Right lobe of liver (tissue), 6 donors: ENCODE results near the gene USP40. TPM values are rescaled to one million over a fixed set of nuclear protein-coding genes. Genes with fewer than 3 reads are reported as not detected.

Source experiments
- ATAC-seq, 4 donors: fragments of 200-7000 bp; cut with Tn5 transposase; one replicate each; pipeline ENCODE4 v1.9.1; 2020; ENCODE audit warnings: mild to moderate bottlenecking in 4 of 4, moderate library complexity in 4 of 4
- DNase-seq, 3 donors: peaks; one replicate each; pipeline ENCODE4 v3.0.0-alpha.2; 2020
- H3K27ac ChIP-seq, 3 donors: fragments of 200-600 bp; one replicate each; pipeline ENCODE4 v1.8.0; 2022
- H3K27me3 ChIP-seq, 2 donors: fragments of 200-600 bp; one replicate each; pipeline ENCODE4 v1.8.0; 2022
- H3K36me3 ChIP-seq, 4 donors: fragments of 200-600 bp; sonication (generic) in 1 of 4; one replicate each; pipeline versions ENCODE4 v1.5.1 to v1.8.0; 2017 to 2022; ENCODE audit warnings: control low read depth in 1 of 4
- H3K4me1 ChIP-seq, 4 donors: fragments of 200-600 bp; sonication (generic) in 1 of 4; one replicate each; pipeline versions ENCODE4 v1.5.1 to v1.8.0; 2017 to 2022; ENCODE audit warnings: control low read depth in 1 of 4
- H3K4me3 ChIP-seq, 3 donors: fragments of 200-600 bp; one replicate each; pipeline ENCODE4 v1.8.0; 2022
- H3K9me3 ChIP-seq, 4 donors: fragments of 200-600 bp; sonication (generic) in 1 of 4; one replicate each; pipeline versions ENCODE4 v1.5.1 to v1.8.0; 2017 to 2022; ENCODE audit warnings: control low read depth in 1 of 4
- POLR2A ChIP-seq: fragments of 450-650 bp; IDR thresholded peaks from one replicate; pipeline ENCODE4 v1.6.1; 2017; ENCODE audit warnings: antibody characterized with exemption, mild to moderate bottlenecking
- WGBS: methylation state at CpG from one replicate; pipeline ENCODE4 v1.1.6; 2018; ENCODE audit warnings: low coverage, low lambda C conversion rate; ENCODE audit not compliant: insufficient coverage; ENCODE audit errors: missing lambda C conversion rate; 5-methylcytosine and 5-hydroxymethylcytosine counted together
- intact Hi-C, 2 donors: fragments of 100-400 bp; cut with DNase I; formaldehyde crosslinking; loops; one replicate each; pipeline versions ENCODE4 v1.11.2 to v1.14.1; 2022
- long read RNA-seq: library from polyadenylated mRNA; unstranded; transcript quantifications from one replicate; pipeline ENCODE4 v2.0.0, GENCODE V29; 2019
- total RNA-seq, 6 experiments: library from RNA; depleted of rRNA in 2 of 6; stranded (reverse); fragments of >200 nt in 2 of 6; fragmentation: NEBNext Ultra II Directional in 3 of 6; extraction: Animal tissue kit (Norgen Biotek cat#: 25700) in 3 of 6; gene quantifications; one replicate each; pipeline versions ENCODE4 v1.1.0 to v1.2.4, GENCODE V29; 2016 to 2023
- TF ChIP-seq, protein P1 (sequence below), 4 donors: fragments of 200-600 bp in 3 of 4; fragments of 450-650 bp in 1 of 4; IDR thresholded peaks; one replicate each; pipeline versions ENCODE4 v1.5.1 to v1.8.0; 2016 to 2022; ENCODE audit warnings: antibody characterized with exemption in 4 of 4, mild to moderate bottlenecking in 2 of 4
- donor health status: DM: no; HTN: yes; CAD: no.
- donor health status: DM: no; HTN: no; CAD: no.
- donor health status: DM: no; HTN: no; CAD: no.
- donor health status: DM: no; HTN: yes; CAD: no.
- donor health status: DM: no; HTN: yes; CAD: no.

USP40 gene, protein sequence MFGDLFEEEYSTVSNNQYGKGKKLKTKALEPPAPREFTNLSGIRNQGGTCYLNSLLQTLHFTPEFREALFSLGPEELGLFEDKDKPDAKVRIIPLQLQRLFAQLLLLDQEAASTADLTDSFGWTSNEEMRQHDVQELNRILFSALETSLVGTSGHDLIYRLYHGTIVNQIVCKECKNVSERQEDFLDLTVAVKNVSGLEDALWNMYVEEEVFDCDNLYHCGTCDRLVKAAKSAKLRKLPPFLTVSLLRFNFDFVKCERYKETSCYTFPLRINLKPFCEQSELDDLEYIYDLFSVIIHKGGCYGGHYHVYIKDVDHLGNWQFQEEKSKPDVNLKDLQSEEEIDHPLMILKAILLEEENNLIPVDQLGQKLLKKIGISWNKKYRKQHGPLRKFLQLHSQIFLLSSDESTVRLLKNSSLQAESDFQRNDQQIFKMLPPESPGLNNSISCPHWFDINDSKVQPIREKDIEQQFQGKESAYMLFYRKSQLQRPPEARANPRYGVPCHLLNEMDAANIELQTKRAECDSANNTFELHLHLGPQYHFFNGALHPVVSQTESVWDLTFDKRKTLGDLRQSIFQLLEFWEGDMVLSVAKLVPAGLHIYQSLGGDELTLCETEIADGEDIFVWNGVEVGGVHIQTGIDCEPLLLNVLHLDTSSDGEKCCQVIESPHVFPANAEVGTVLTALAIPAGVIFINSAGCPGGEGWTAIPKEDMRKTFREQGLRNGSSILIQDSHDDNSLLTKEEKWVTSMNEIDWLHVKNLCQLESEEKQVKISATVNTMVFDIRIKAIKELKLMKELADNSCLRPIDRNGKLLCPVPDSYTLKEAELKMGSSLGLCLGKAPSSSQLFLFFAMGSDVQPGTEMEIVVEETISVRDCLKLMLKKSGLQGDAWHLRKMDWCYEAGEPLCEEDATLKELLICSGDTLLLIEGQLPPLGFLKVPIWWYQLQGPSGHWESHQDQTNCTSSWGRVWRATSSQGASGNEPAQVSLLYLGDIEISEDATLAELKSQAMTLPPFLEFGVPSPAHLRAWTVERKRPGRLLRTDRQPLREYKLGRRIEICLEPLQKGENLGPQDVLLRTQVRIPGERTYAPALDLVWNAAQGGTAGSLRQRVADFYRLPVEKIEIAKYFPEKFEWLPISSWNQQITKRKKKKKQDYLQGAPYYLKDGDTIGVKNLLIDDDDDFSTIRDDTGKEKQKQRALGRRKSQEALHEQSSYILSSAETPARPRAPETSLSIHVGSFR
- 10 to 100 TPM; 19.9 to 38.8 (median 27.0) TPM for total RNA-seq
- long read RNA-seq, partial matches to known transcripts: 1 of 2 reads
- long read RNA-seq, other reads (novel, unspliced or antisense): 1 of 2 reads

GRCh38 chr2:233566141-233566956, at the start of gene USP40:
USP40 (minus strand) TSS chr2:233566782; CDS start chr2:233565554, 1,228 bp downstream.
- Histone ChIP-seq H3K36me3 (no peaks in the 10 kb centered on the region), H3K9me3 (no peaks in the 10 kb centered on the region), H3K27me3 (no peaks in the 10 kb centered on the region), H3K4me1 (peaks cover 0 to 8% (median 4%) of the 10 kb centered on the region in 4 donors), H3K4me3 (peak within 1 kb of the TSS; percentile 90 to 99 (median 91)), H3K27ac (peak within 1 kb of the TSS; percentile 95 to 97 (median 96))
- TF ChIP-seq, protein P1, sequence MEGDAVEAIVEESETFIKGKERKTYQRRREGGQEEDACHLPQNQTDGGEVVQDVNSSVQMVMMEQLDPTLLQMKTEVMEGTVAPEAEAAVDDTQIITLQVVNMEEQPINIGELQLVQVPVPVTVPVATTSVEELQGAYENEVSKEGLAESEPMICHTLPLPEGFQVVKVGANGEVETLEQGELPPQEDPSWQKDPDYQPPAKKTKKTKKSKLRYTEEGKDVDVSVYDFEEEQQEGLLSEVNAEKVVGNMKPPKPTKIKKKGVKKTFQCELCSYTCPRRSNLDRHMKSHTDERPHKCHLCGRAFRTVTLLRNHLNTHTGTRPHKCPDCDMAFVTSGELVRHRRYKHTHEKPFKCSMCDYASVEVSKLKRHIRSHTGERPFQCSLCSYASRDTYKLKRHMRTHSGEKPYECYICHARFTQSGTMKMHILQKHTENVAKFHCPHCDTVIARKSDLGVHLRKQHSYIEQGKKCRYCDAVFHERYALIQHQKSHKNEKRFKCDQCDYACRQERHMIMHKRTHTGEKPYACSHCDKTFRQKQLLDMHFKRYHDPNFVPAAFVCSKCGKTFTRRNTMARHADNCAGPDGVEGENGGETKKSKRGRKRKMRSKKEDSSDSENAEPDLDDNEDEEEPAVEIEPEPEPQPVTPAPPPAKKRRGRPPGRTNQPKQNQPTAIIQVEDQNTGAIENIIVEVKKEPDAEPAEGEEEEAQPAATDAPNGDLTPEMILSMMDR (IDR thresholded peaks at IDR 0.05): no peak
- TF ChIP-seq POLR2A: peak; percentile 93
- ATAC-seq (peak; percentile 97 to 99 (median 98)), DNase-seq (peak; percentile 87 to 92 (median 92))
- intact Hi-C loops: no loop called here
- WGBS: 1% methylated on average over 17 of the region's 51 CpGs

DNA sequence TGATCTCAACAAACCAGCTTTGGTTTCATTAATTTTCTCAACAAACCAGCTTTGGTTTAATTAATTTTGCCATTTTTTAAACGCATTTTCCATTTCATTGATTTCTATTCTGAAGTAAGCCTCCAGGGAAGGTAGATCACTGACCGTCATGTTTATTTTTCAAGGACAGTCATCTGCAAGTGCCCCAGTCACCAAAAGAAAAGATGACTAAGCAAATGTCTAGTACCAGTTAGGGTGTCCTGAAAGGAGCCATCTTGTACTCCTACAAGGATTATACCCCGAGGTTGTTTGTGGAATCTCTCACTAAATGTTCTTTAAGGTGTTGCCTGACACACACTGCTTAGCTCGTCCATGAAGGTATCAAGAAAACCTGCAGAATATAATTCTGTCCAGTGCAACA, 44.7 kb upstream of the USP40 start:
- ATAC-seq (no peak), DNase-seq (no peak)
- Histone ChIP-seq H3K36me3 (no peaks in the 10 kb centered on the region), H3K27ac (no peak overlapping the region), H3K4me1 (peaks cover 0 to 12% (median 5%) of the 10 kb centered on the region in 4 donors), H3K27me3 (no peaks in the 10 kb centered on the region), H3K4me3 (no peak overlapping the region), H3K9me3 (no peaks in the 10 kb centered on the region)
- 57% methylated on average over 4 of the region's 4 CpGs for WGBS
- TF ChIP-seq POLR2A: no peak
- TF ChIP-seq, protein P1 (IDR thresholded peaks at IDR 0.05): no peak
- intact Hi-C loops: no loop called here

DNA sequence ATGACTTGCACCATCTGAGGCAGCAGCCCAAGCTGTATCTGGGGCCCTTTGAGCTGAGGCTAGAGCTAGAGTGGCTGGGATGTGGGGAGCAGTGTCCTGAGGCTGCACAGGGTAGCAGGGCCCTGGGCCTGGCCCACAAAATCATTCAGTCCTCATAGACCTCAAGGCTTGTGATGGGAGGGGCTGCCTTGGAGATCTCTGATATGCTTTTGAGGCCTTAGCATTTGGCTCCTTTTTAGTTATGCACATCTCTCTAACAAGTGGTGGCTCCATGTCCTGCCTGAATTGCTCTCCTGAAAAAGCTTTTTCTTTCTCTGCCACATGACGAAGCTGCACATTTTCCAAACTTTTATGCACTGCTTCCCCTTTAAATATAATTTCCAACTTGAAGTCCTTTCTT, 39.1 kb upstream of the USP40 start:
- intact Hi-C loops: no loop called here
- no peak for DNase-seq
- H3K9me3 ChIP-seq: no peaks in the 10 kb centered on the region
- H3K27me3 ChIP-seq: no peaks in the 10 kb centered on the region
- ATAC-seq: no peak
- H3K36me3 ChIP-seq: no peaks in the 10 kb centered on the region
- H3K4me3 ChIP-seq: no peak overlapping the region
- no peak overlapping the region for H3K27ac ChIP-seq
- peaks cover 0 to 38% (median 16%) of the 10 kb centered on the region in 4 donors for H3K4me1 ChIP-seq
- TF ChIP-seq, protein P1 (IDR thresholded peaks at IDR 0.05): no peak
- no peak for TF ChIP-seq POLR2A
- 100% methylated on average over 1 of the region's 1 CpG for WGBS
